Lung (tissue), 12 donors: Measurements from ENCODE around the gene BRCA2. TPM values are rescaled to one million over a fixed set of nuclear protein-coding genes. Genes with fewer than 3 reads are reported as not detected.
A peak's percentile ranks its signal among the peaks of the same experiment; 100 is the strongest.

Source experiments
- ATAC-seq: fragments of 200-7000 bp; cut with Tn5 transposase; one replicate; pipeline ENCODE4 v1.9.1; 2020; ENCODE audit warnings: moderate number of reproducible peaks; ENCODE audit not compliant: insufficient read depth, low FRiP score
- DNase-seq, 3 donors: peaks; one replicate each; pipeline ENCODE4 v3.0.0-alpha.2; 2013 to 2017
- H3K27ac ChIP-seq, 2 donors: one replicate each; pipeline ENCODE4 v1.5.1; 2013; ENCODE audit warnings: mild to moderate bottlenecking in 2 of 2, moderate library complexity in 2 of 2, control low read depth in 1 of 2, inconsistent platforms in 1 of 2, low read depth in 1 of 2, low read length in 1 of 2
- H3K27me3 ChIP-seq, 3 donors: one replicate each; pipeline ENCODE4 v1.5.1; 2013; ENCODE audit warnings: low read length in 2 of 3; ENCODE audit not compliant: control insufficient read depth in 3 of 3, insufficient read depth in 3 of 3
- H3K36me3 ChIP-seq, 4 donors: one replicate each; pipeline ENCODE4 v1.5.1; 2013; ENCODE audit warnings: low read length in 4 of 4, mild to moderate bottlenecking in 1 of 4, moderate library complexity in 1 of 4; ENCODE audit not compliant: control insufficient read depth in 4 of 4, insufficient read depth in 4 of 4
- H3K4me1 ChIP-seq, 5 donors: one replicate each; pipeline ENCODE4 v1.5.1; 2013; ENCODE audit warnings: low read length in 5 of 5, mild to moderate bottlenecking in 2 of 5, moderate library complexity in 1 of 5; ENCODE audit not compliant: control insufficient read depth in 5 of 5, insufficient read depth in 5 of 5
- H3K4me3 ChIP-seq: one replicate; pipeline ENCODE4 v1.5.1; 2013; ENCODE audit warnings: mild to moderate bottlenecking, control low read depth, moderate library complexity
- H3K9ac ChIP-seq, 2 donors: one replicate each; pipeline ENCODE4 v1.5.1; 2013; ENCODE audit warnings: low read length in 2 of 2, control low read depth in 1 of 2; ENCODE audit not compliant: insufficient read depth in 1 of 2
- H3K9me3 ChIP-seq, 4 donors: one replicate each; pipeline ENCODE4 v1.5.1; 2013; ENCODE audit warnings: low read length in 3 of 4, mild to moderate bottlenecking in 1 of 4, moderate library complexity in 1 of 4; ENCODE audit not compliant: control insufficient read depth in 4 of 4, insufficient read depth in 3 of 4
- CTCF ChIP-seq: IDR thresholded peaks from 2 replicates; pipeline ENCODE4 v1.5.1; 2012; ENCODE audit warnings: mild to moderate bottlenecking; ENCODE audit errors: control extremely low read depth, extremely low read depth
- WGBS, 2 donors: extraction: QIAGEN DNeasy Blood & Tissue Kit; methylation state at CpG; one replicate each; pipeline ENCODE4 v1.1.7; 2013; 5-methylcytosine and 5-hydroxymethylcytosine counted together
- polyA plus RNA-seq, 2 donors: library from polyadenylated mRNA; stranded (reverse); fragments of 200-250 nt; gene quantifications; one replicate each; pipeline ENCODE4 v1.2.1, GENCODE V29; 2013
- total RNA-seq, 2 donors: library from RNA; depleted of rRNA in 1 of 2; stranded (reverse); fragments of >200 nt in 1 of 2; gene quantifications; one replicate each; pipeline ENCODE4 v1.2.1, GENCODE V29; 2014 to 2021
- donor health status: control.
- donor health status: control.
- donor health status: Bipolar disorder and iron deficiency.
- donor health status: healthy.
- donor health status: DM: yes; HTN: yes; CAD: no.

Gene BRCA2
- total and polyA plus RNA-seq, 4 donors, result 0.85 to 12.8 (median 2.4) TPM

DNA sequence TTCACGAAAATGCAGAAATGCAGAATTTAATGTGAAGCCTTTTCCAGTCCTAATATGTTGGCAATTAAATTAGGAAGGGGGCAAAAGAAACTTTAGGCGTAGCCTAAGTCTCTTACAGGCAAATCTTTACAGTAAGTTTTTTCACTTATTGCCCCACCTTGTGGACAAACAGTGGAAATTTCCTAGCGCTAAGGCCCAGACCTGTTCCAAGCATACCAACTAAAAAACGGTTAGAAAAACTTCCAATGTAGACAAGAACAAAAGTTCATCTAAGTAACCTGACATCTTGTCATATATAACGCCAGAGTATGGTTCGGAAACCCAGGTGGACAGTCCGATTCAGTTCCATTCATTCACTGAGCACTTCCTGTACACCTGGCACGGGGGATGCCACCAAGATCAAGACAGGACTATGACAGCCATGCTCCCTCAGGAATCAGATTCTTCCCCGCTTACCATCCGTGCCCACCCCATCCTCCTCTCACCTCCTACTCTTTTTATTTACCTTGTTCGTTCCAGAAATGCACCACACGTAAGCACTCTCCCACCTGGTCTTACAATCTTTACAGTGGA is 5.1 kb upstream of the BRCA2 start:
- 42 to 47% methylated on average over 12 of the region's 12 CpGs for WGBS, 2 donors
- peak; percentile 23 to 78 (median 76) for DNase-seq
- no peak overlapping the region for H3K4me3 ChIP-seq
- peaks cover 0 to 2% (median 0%) of the 10 kb centered on the region in 5 donors for H3K4me1 ChIP-seq
- H3K9ac ChIP-seq, result no peak overlapping the region
- no peaks in the 10 kb centered on the region for H3K36me3 ChIP-seq
- ATAC-seq, result peak; percentile 73
- peak; percentile 70 for TF ChIP-seq CTCF
- H3K9me3 ChIP-seq, result no peaks in the 10 kb centered on the region
- H3K27ac ChIP-seq, result peak overlapping the region in 1 of 2 donors; percentile 58
- H3K27me3 ChIP-seq, result no peaks in the 10 kb centered on the region

GRCh38 chr13:32311188-32311897 is 4.0 kb upstream of the BRCA2 start:
- no peak overlapping the region for H3K27ac ChIP-seq
- H3K27me3 ChIP-seq, result no peaks in the 10 kb centered on the region
- no peak for ATAC-seq
- peaks cover 0 to 2% (median 0%) of the 10 kb centered on the region in 5 donors for H3K4me1 ChIP-seq
- TF ChIP-seq CTCF, result no peak
- 93 to 95% methylated on average over 36 of the region's 36 CpGs for WGBS, 2 donors
- no peak overlapping the region for H3K9ac ChIP-seq
- no peaks in the 10 kb centered on the region for H3K36me3 ChIP-seq
- H3K4me3 ChIP-seq, result no peak overlapping the region
- no peaks in the 10 kb centered on the region for H3K9me3 ChIP-seq
- DNase-seq, result no peak

GRCh38 chr13:32314271-32315237 is 754 bp upstream of the BRCA2 start:
- Histone ChIP-seq H3K27ac (peak overlapping the region; percentile 86 to 98), H3K4me1 (peaks cover 0 to 2% (median 0%) of the 10 kb centered on the region in 5 donors), H3K27me3 (no peaks in the 10 kb centered on the region), H3K9me3 (no peaks in the 10 kb centered on the region), H3K4me3 (peak overlapping the region; percentile 55), H3K36me3 (no peaks in the 10 kb centered on the region), H3K9ac (peak overlapping the region; percentile 98 to 99)
- 41 to 64% methylated on average over 32 of the region's 32 CpGs for WGBS, 2 donors
- TF ChIP-seq CTCF, result no peak
- DNase-seq (peak in 2 of 3 donors; percentile 63 to 78), ATAC-seq (peak; percentile 20)
